Tibial nerve (tissue), 4 donors: Measurements from ENCODE around the gene SV2A.
"Not testable (repeated sequence)": the region's sequence is repeated elsewhere in the genome, so short reads cannot be mapped to it uniquely, and the experiment has no call there.

Source experiments
- CTCF ChIP-seq, 5 experiments: fragments of 200-600 bp in 3 of 5; fragments of 450-650 bp in 2 of 5; sonication (generic) in 3 of 5; IDR thresholded peaks; one replicate each; pipeline ENCODE4 v1.5.1; 2016 to 2019; ENCODE audit warnings: antibody characterized with exemption in 5 of 5, mild to moderate bottlenecking in 3 of 5, moderate library complexity in 2 of 5
- EP300 ChIP-seq, 2 donors: sonication (generic); formaldehyde crosslinking; IDR thresholded peaks; one replicate each; pipeline ENCODE4 v1.6.1; 2017; ENCODE audit warnings: antibody characterized with exemption in 2 of 2, mild to moderate bottlenecking in 1 of 2

GRCh38 chr1:149860684-149861496 lies 56.8 kb downstream of the SV2A start:
- TF ChIP-seq CTCF, EP300 (IDR thresholded peaks at IDR 0.05): not testable (repeated sequence)
